Hepatocyte (in vitro differentiated cells): ENCODE data around the gene BLNK. TPM values are rescaled to one million over a fixed set of nuclear protein-coding genes. Genes with fewer than 3 reads are reported as not detected.
A peak's percentile ranks its signal among the peaks of the same experiment; 100 is the strongest.

Source experiments
- DNase-seq: peaks from one replicate; pipeline ENCODE4 v3.0.0-alpha.2; 2016; ENCODE audit warnings: low spot score
- H2AFZ ChIP-seq: fragments of 200-600 bp; sonication (generic); 2 replicates; pipeline ENCODE4 v1.6.0; 2016; ENCODE audit warnings: antibody characterized with exemption, mild to moderate bottlenecking
- H3K27ac ChIP-seq: fragments of 200-600 bp; sonication (generic); 2 replicates; pipeline ENCODE4 v1.5.1; 2016; ENCODE audit warnings: mild to moderate bottlenecking
- H3K27me3 ChIP-seq: fragments of 200-600 bp; sonication (generic); 2 replicates; pipeline ENCODE4 v1.6.1; 2016
- H3K36me3 ChIP-seq: fragments of 200-600 bp; sonication (generic); replicated peaks from 2 replicates; pipeline ENCODE4 v1.5.1; 2016; ENCODE audit warnings: low read depth; ENCODE audit not compliant: insufficient read depth
- H3K4me1 ChIP-seq: fragments of 200-600 bp; sonication (generic); 2 replicates; pipeline ENCODE4 v1.5.1; 2016; ENCODE audit warnings: mild to moderate bottlenecking, moderate library complexity; ENCODE audit not compliant: insufficient read depth
- H3K4me2 ChIP-seq: fragments of 200-600 bp; sonication (generic); 2 replicates; pipeline ENCODE4 v1.6.0; 2016
- H3K4me3 ChIP-seq: fragments of 200-600 bp; sonication (generic); 2 replicates; pipeline ENCODE4 v1.5.1; 2016; ENCODE audit warnings: mild to moderate bottlenecking
- H3K79me2 ChIP-seq: fragments of 200-600 bp; sonication (generic); 2 replicates; pipeline ENCODE4 v1.6.0; 2017; ENCODE audit warnings: mild to moderate bottlenecking
- H3K9me2 ChIP-seq: fragments of 200-600 bp; sonication (generic); replicated peaks from 2 replicates; pipeline ENCODE4 v1.6.0; 2017; ENCODE audit warnings: mild to moderate bottlenecking; ENCODE audit not compliant: insufficient read depth
- H3K9me3 ChIP-seq: fragments of 200-600 bp; sonication (generic); 2 replicates; pipeline ENCODE4 v1.5.1; 2016; ENCODE audit warnings: low read depth, mild to moderate bottlenecking
- H4K20me1 ChIP-seq: fragments of 200-600 bp; sonication (generic); 2 replicates; pipeline ENCODE4 v1.6.0; 2016; ENCODE audit warnings: mild to moderate bottlenecking; ENCODE audit not compliant: insufficient read depth, poor library complexity, severe bottlenecking
- EZH2 ChIP-seq: fragments of 200-600 bp; sonication (generic); IDR thresholded peaks from 2 replicates; pipeline ENCODE4 v1.6.1; 2016; ENCODE audit warnings: antibody characterized with exemption, mild to moderate bottlenecking, borderline replicate concordance
- EZH2phosphoT487 ChIP-seq: fragments of 200-600 bp; sonication (generic); IDR thresholded peaks from one replicate; pipeline ENCODE4 v1.6.1; 2018; ENCODE audit warnings: antibody characterized with exemption, mild to moderate bottlenecking, low read depth, moderate library complexity; ENCODE audit not compliant: unreplicated experiment, severe bottlenecking
- WGBS: methylation state at CpG from one replicate; pipeline ENCODE4 v1.1.6; 2016; ENCODE audit warnings: low lambda C conversion rate; ENCODE audit errors: missing lambda C conversion rate; 5-methylcytosine and 5-hydroxymethylcytosine counted together
- polyA plus RNA-seq: library from polyadenylated mRNA; unstranded; fragments of >200 nt; fragmentation: Nextera tagmentation; extraction: Ambion mirVana; gene quantifications from 2 replicates; pipeline ENCODE4 v1.2.1, GENCODE V29; 2016
- total RNA-seq: library from RNA; depleted of rRNA; stranded (reverse); fragments of >200 nt; gene quantifications from 2 replicates; pipeline ENCODE4 v1.2.3, GENCODE V29; 2014
- TF ChIP-seq, protein P1 (sequence below): fragments of 200-600 bp; sonication (generic); IDR thresholded peaks from 2 replicates; pipeline ENCODE4 v1.5.1; 2016; ENCODE audit warnings: antibody characterized with exemption, mild to moderate bottlenecking; ENCODE audit not compliant: poor library complexity

BLNK gene
- total and polyA plus RNA-seq, 2 experiments from 2014 or later: 6.3 to 6.9 TPM

DNA sequence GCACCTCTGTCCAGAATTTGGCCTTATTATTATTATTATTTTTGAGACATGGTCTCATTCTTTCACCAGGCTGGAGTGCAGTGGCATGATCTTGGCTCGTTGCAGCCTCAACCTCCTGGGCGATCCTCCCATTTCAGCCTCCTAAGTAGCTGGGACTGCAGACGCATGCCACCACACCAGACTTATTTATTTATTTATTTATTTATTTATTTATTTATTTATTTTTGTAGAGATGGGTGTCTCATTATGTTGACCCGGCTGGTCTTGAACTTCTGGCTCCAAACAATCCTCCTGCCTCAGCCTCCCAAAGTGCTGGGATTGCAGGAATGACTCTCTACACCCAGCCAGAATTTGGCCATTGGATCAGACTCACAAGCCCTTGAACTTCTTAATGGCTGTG, 6.4 kb downstream of the BLNK start:
- peaks cover 20% of the 10 kb centered on the region for H3K4me1 ChIP-seq
- H3K4me2 ChIP-seq: no peak overlapping the region
- H3K36me3 ChIP-seq: no peaks in the 10 kb centered on the region
- no peak for DNase-seq
- TF ChIP-seq EZH2 (no peak), EZH2phosphoT487 (no peak)
- TF ChIP-seq, protein P1, sequence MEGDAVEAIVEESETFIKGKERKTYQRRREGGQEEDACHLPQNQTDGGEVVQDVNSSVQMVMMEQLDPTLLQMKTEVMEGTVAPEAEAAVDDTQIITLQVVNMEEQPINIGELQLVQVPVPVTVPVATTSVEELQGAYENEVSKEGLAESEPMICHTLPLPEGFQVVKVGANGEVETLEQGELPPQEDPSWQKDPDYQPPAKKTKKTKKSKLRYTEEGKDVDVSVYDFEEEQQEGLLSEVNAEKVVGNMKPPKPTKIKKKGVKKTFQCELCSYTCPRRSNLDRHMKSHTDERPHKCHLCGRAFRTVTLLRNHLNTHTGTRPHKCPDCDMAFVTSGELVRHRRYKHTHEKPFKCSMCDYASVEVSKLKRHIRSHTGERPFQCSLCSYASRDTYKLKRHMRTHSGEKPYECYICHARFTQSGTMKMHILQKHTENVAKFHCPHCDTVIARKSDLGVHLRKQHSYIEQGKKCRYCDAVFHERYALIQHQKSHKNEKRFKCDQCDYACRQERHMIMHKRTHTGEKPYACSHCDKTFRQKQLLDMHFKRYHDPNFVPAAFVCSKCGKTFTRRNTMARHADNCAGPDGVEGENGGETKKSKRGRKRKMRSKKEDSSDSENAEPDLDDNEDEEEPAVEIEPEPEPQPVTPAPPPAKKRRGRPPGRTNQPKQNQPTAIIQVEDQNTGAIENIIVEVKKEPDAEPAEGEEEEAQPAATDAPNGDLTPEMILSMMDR: no peak
- H3K9me3 ChIP-seq: no peaks in the 10 kb centered on the region
- 99% methylated on average over 4 of the region's 4 CpGs for WGBS
- no peak overlapping the region for H3K27ac ChIP-seq
- H3K9me2 ChIP-seq: no peaks in the 10 kb centered on the region
- no peak overlapping the region for H2AFZ ChIP-seq
- peaks cover 14% of the 10 kb centered on the region for H3K79me2 ChIP-seq
- no peak overlapping the region for H3K4me3 ChIP-seq
- no peaks in the 10 kb centered on the region for H4K20me1 ChIP-seq
- H3K27me3 ChIP-seq: no peaks in the 10 kb centered on the region

DNA sequence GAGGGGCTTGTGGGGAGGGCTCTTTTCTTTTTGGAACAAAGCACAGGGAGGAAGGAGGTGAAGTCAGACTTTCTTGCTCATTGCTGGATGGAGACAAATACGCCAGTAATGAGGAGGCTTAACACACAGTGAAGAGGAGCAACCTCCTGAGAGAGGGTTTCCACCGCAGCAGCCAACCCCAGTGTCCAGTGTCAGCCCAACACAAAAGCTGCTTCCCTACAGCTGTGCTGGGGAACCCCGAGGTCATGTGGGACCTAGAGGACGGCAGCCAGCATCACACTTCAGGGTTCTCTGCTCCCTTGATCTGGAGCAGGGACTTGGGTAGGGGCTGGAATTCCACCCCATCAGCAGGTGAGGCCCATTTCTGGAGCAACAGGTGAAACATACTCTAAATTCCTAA, 7.7 kb downstream of the BLNK start:
- no peak overlapping the region for H3K4me2 ChIP-seq
- TF ChIP-seq, protein P1: no peak
- no peak for TF ChIP-seq EZH2
- no peak for TF ChIP-seq EZH2phosphoT487
- WGBS: 89% methylated on average over 4 of the region's 4 CpGs
- H2AFZ ChIP-seq: no peak overlapping the region
- no peaks in the 10 kb centered on the region for H4K20me1 ChIP-seq
- DNase-seq: no peak
- H3K36me3 ChIP-seq: no peaks in the 10 kb centered on the region
- H3K27ac ChIP-seq: no peak overlapping the region
- H3K79me2 ChIP-seq: peaks cover 9% of the 10 kb centered on the region
- no peaks in the 10 kb centered on the region for H3K27me3 ChIP-seq
- H3K9me3 ChIP-seq: no peaks in the 10 kb centered on the region
- no peaks in the 10 kb centered on the region for H3K9me2 ChIP-seq
- no peak overlapping the region for H3K4me3 ChIP-seq
- H3K4me1 ChIP-seq: peaks cover 11% of the 10 kb centered on the region

DNA sequence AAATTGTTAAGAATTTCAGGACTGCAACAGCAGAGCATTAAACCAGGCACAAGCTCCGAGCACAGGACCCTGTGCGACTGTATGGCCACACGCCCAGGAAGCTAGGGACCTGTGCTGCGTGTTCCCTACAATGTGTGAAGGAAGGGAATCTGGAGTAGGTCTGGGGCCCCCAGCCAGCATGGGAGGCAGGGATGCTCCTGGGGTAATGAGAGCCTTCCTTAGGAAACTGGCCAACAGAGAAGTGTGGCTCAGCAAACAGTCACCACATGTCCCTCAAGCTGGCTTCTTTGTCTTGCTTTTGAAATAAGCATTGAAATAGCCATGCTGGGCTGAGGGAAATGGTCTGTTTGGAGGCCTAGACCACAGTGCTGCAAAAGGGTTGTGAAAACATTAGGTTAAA, 8.2 kb downstream of the BLNK start:
- Histone ChIP-seq H3K27ac (no peak overlapping the region), H3K36me3 (no peaks in the 10 kb centered on the region), H3K4me3 (no peak overlapping the region), H3K4me2 (no peak overlapping the region), H4K20me1 (no peaks in the 10 kb centered on the region), H3K9me2 (no peaks in the 10 kb centered on the region), H3K27me3 (no peaks in the 10 kb centered on the region), H3K79me2 (peaks cover 4% of the 10 kb centered on the region), H3K9me3 (no peaks in the 10 kb centered on the region), H2AFZ (no peak overlapping the region), H3K4me1 (peaks cover 11% of the 10 kb centered on the region)
- TF ChIP-seq, protein P1: no peak
- TF ChIP-seq EZH2phosphoT487 (no peak), EZH2 (no peak)
- 89% methylated on average over 4 of the region's 4 CpGs for WGBS
- DNase-seq: no peak

DNA sequence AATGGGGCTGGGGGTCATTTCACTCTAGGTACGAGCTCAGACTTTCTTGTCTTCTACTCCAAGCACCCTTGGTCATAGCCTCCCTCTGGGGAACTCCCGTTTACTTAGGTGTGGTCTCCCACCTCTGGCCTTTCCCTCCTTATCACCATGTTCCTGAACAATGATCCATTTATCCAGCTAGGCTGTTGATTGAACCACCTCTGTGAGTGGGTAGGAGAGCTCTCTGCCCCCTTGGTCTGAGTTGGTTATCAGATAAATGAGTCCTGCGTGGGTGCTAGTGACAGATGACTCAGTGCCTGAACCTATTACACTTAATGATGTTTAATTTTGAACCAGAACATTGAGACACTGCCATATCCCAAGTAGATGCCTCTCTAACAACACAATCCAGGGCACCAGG, 9.4 kb downstream of the BLNK start:
- TF ChIP-seq EZH2: no peak
- TF ChIP-seq, protein P1: no peak
- TF ChIP-seq EZH2phosphoT487: no peak
- no peak overlapping the region for H3K4me3 ChIP-seq
- peak; percentile 42 for DNase-seq
- no peaks in the 10 kb centered on the region for H3K27me3 ChIP-seq
- peaks cover 7% of the 10 kb centered on the region for H3K4me1 ChIP-seq
- no peak overlapping the region for H2AFZ ChIP-seq
- peak overlapping the region; percentile 64 for H3K27ac ChIP-seq
- H3K36me3 ChIP-seq: no peaks in the 10 kb centered on the region
- H3K79me2 ChIP-seq: no peaks in the 10 kb centered on the region
- H4K20me1 ChIP-seq: no peaks in the 10 kb centered on the region
- WGBS: 51% methylated on average over 3 of the region's 3 CpGs
- no peak overlapping the region for H3K4me2 ChIP-seq
- H3K9me2 ChIP-seq: no peaks in the 10 kb centered on the region
- H3K9me3 ChIP-seq: no peaks in the 10 kb centered on the region
